ENCODE measurements around the gene NUP93.
"Not testable (repeated sequence)": the region's sequence is repeated elsewhere in the genome, so short reads cannot be mapped to it uniquely, and the experiment has no call there.

Gene NUP93

DNA sequence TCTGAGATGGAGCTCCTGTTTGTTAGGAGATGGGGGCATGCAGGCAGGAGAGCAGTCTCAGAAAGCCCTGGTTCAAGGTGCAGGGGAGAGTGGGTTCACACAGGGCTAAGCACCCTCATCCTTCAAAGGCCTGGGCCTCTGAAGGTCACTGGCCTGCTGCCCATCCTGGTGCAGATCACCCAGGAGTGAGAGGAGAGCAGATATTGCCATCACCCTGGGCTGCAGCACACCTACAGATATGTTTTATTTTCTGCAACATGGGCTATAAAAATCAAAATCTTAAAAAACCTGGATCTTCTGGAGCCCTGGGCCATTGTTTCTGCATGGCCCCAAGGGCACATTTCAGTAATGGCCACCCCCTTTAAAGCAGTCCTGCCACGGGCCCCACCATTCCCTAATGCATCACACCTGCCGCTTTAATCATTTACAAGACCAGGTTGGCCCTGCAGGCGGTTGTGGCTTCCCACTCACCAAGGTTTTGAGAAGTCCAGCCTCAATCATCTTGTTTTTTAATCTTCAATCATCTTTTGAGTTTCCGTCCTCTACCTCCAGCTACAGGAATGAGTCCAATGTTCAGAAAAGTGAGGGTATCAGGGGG lies 20.4 kb upstream of the NUP93 start:
- DNase-seq, result no peak

DNA sequence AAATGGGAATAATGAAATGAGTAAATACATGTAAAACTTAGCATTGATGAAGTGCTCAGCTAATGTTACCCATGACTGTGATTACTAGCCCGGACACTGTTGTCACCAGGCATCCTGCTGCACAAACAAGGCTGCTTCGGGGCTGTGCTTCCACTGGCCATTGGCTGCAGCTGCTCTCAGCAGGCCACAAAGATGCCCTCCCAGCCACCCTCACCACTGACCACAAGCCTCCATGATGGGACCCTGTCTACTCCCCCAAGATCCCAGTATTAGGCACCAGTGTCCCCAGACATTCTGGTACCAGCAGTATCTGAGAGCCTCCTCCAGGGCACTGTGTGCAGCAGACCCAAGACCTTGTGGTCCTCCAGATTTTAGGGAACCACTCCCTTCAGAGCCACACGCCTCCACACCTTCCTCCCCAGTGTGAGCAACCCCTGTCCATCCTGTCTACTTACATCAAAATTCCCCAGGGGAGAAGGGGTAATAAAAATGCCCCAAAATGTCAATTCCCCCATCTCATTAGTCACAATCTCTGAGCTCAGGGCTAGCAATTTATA lies 19.7 kb upstream of the NUP93 start:
- no peak for DNase-seq

DNA sequence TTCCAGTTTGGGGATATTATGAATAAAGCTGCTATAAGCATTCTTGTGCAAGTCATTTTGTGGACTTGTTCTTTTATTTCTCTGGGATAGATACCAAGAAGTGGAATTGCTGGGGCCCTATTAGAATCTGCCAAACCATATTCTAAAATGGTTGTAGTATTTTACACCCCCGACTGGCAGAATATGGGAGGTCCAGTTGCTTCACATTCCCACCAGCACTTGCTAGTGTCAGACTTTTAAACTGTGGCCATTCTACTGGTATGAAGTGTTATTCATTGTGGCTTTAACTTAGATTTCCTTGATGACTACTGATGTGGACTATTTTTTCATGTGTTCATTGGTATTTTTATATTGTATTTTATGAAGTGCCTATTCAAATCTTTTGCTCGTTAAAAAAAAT lies 18.1 kb upstream of the NUP93 start:
- DNase-seq, result no peak

DNA sequence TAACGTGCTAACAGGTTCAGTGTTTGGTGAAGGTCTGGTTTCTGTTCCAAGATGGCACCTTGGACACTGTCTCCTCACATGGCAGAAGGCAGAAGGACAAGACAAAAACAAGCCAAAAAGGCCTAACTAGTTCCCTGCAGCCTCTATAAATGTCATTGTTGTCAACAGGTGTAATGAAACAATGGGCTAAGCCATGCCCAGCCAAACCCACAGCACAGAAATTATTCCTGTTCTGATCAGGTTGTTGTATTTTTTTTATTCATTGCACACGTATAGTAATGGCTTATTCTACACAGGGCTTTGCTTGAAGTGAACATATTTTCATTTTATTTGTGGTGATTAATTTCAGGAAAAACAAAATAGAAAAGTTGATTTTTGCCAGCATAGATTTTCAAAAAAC lies 16.1 kb upstream of the NUP93 start:
- no peak for DNase-seq

DNA sequence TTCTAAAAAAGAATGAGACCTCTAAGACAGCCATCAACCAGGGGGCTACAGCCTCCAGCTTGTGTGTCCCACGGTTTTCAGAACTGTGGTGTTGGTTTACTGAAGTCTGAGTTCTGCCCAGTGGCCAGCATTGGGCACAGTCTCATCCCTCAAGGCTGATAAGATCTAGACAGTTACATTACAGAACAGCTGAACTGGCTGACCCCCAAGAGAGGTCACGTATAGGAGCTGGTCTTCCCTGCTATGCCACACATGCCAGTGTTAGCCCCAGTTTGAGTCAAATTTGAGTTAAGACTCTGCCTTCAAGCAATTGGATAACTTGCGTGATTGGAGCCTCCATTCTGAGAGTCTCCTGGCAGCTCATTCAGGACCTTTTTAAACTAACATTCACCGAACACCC lies 14.8 kb upstream of the NUP93 start:
- DNase-seq, result no peak

DNA sequence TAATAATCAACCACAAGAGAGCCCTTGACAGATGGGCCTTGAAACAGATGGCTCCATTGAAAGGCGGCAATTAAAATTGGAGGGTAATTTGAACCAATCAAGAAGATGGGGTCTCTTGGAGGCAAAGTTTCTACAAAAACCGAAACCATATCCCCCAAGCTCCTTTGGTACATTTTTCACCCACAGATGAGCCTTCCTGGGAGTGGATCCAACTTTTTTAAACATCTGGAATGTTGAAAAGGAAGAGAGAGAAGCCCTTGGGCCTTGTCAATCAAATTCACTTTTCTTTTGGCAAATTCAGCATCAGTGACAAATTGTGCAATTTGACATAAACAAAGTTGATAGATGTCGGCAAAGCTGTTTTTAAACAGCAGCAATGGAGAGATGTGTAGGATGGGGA lies 13.2 kb upstream of the NUP93 start:
- DNase-seq, result no peak

DNA sequence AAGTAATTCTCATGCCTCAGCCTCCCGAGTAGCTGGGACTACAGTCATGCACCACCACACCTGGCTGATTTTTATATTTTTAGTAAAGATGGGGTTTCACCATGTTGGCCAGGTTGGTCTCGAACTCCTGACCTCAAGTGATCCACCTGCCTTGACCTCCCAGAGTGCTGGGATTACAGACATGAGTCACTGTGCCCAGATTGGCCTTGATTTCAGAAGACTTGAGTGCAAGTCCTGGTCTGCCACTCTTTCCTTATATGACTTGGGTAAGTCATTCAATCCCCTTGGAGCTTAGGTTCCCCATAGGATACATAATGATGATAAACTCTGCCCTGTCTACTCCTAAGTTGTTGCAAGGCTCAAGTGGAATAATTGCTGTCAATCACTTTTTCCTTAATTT lies 12.4 kb upstream of the NUP93 start:
- DNase-seq, result not testable (repeated sequence)

DNA sequence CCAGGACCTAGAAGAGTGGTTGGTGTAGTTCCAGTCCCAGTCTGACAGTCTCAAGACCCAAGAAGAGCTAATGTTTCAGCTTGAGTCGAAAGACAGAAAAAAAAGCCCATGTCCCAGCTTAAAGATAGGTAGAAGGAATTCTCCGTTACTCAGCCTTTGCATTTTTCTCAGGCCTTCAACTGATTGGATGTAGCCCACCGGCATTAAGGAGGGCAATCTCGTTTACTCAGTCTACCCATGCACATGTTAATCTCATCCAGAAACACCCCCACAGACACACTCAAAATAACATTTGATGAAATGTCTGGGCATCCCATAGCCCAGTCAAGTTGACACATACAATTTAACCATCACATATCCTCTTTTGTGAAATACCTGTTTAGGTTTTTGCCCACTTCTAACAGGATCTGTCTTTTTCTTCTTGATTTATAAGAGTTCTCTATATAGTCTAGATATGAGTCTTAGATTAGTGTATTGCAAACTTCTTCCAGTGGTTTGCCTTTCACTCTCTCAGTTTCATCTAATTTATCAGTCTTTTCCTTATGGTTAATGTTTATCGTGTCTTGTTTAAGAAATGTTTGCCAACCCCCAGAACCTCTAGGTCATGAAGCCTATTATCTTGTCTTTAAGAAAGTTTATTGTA lies 7.6 kb upstream of the NUP93 start:
- DNase-seq, result no peak

DNA sequence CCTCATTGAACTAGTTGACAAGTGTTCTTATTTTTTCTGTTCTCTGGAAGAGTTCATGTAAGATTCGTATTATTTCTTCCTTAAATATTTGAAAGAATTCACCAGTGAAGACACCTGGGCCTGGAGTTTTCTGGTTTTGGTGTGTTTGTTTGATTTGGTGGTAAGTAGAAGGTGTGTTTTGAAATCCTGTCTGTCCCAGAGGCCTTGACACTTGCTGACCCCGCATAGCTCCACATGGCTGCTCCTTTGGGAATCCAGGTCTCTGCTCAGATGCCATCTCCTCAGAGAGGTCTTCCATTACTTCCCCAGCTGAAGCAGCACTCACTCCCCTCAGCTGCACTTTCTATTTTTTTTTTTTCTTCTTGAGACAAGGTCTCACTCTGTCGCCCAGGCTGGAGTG lies 5.7 kb upstream of the NUP93 start:
- DNase-seq, result no peak

DNA sequence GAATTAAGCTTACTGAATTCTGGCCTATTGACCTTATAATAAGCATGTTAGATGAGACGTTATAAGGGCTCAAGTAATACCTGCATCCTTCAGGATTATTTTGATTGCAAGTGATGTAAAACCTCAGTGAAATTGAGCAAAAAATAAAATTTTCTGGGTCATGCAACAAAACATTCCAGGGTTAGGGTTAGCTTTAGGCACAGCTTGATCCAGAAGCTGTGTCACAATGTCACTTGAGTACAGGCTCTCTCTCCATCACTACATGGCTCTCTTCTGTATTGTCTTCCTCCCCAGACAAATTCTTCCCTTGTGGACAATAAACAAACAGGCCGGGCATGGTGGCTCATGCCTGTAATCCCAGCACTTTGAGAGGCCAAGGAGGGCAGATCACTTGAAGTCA lies 3.6 kb upstream of the NUP93 start:
- DNase-seq, result no peak

DNA sequence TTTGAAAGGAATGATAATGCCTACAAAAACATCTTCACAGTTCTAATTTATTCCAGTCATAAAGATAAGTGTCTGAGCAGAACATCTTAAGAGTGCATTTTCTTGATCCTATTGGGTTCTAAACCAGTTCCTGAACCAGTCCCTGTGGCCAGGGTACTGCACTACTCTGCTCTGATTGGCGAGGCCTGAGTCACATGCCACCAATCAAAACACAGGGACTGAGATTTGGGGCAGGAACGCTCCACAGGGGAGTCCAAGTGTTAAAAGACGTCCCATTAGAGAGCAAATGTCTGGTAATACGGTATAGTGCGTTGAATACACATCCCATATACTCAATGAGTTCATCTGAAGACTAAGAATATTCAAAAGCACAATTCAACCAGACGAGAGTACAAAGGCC lies 3.0 kb upstream of the NUP93 start:
- no peak for DNase-seq

DNA sequence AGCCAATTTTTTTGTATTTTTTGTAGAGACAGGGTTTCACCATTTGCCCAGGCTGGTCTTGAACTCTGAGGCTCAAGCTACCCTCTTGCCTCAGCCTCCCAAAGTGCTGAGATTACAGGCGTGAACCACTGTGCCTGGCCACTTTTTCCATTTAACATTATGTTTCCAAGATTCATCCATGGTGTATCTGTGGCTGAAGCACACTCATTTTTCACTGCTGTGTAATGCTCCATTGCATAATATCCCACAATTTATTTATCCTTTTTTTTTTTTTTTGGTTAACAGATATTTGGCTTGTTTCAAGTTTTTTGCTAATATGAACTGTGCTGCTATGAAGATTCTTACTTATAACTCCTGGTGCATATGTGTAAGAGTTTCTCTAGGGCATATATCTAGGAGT lies 1.9 kb upstream of the NUP93 start:
- no peak for DNase-seq

DNA sequence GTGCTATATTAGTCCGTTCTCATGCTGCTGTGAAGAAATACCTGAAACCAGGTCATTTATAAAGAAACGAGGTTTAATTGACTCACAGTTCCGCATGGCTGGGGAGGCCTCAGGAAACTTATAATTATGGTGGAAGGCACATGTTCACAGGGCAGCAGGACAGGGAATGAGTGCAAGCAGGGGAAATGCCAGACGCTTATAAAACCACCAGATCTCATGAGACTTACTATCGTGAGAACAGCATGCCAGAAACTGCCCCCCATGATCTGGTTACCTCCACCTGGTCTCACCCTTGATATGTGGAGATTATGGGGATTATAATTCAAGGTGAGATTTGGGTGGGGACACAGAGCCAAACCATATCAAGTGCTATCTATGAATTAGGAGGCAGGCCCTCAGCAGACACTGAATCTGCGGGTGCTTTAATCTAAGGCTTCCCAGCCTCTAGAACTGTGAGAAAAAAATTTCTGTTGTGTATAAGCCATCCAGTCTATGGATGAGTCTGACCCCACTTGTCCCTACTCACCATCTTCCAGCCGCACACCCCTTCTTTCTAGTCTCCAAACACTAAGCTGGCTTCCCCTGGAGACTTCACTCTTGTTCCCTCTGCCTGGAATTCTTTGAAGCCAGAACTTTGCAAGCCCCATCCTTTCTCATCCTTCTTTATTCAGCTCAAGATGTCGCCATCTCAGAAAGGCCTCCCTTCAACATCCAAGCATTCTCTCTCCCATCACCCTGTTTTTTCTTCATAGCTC lies 772 bp upstream of the NUP93 start:
- DNase-seq, result no peak

DNA sequence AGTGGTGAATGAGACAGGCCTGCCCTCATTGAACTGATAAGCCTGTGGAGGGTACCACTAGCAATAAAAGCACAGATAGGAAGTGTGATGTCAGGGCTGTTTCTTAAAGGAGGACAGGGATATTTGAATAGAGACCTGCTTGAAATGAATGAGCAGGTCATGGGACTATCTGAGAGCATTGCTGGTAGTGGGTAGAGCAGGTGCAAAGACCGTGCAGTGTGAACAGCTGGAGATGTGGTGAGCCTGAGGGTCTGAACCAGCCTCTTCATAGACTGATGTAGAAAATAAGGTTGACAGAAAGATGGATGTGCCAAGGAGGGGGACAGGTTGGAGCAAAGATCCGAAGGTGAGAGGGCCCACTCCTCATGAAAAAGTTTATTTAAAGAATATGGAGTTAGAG lies 2.4 kb downstream of the NUP93 start:
- no peak for DNase-seq

DNA sequence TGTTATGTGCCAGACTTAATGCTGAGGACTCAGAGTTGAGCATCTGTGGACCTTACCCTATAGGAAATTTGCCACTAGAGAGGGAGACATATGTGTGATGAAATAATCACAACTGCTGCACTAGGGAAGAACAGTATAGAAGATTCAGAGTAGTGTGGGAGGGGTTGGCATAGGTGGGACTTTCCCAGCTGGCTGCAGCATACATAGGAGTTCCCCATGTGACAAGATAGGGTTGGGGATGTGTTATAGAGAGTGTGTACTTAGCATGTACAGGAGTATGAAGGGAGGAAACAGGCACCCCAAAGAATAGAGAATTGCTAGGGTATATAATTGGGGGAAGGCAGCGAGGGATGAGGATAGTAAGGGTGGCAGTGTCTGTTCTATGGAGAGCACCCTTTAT lies 2.9 kb downstream of the NUP93 start:
- no peak for DNase-seq

DNA sequence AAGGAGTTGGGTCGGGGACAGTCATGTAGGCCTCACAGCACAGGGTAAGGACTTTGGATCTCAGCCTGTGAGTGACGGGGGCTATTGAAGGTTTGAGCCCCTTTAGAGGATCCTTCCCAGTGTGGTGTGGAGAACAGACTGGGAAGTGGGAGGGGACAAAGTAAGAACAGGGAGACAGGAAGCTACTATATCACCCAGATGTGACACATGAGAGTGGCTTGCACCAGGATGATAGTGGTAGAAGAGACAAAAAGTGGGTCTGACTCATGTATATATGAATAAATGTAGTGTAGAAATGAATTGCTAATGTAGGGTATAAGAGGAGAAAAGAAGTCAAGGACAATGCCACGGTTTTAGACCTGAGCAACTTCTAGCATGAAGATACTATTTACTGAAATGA lies 4.5 kb downstream of the NUP93 start:
- DNase-seq, result no peak

DNA sequence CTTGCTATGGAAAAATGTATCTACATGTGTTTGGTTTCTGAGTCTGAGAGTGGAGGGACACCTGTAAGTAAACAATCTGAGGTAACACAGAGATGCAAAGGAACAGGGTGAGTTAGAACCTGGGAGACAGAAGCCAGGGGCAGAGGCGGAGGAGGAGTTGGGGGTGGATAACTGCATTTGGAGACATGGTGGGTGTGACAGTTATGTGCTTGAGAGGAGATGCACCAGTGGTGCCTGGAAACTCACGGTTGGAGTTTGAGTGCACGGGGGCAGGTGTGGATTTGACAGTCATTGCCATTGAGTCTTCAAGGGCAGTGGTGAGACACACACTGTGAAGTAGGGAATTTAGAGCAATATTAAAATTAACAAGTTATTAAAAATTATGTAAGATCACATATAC lies 6.5 kb downstream of the NUP93 start:
- no peak for DNase-seq

DNA sequence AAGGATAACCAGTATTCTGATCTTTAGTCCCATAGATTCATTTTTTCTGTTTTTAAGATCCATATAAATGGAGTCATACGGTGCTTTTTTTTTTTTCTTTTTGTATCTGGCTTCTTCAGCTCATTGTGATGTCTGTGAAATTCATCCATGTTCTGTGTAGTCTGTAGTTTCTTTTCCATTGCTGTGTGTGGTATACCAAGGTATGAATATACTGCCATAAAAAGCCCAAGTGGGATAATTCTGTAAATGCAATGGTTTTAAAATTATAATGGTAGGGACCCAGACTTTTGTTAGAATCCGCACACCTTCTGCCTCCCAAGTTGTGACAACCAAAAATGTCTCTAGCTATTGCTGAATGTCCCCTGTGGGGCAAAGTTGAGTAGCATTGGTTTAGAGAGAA lies 7.6 kb downstream of the NUP93 start:
- DNase-seq, result no peak

DNA sequence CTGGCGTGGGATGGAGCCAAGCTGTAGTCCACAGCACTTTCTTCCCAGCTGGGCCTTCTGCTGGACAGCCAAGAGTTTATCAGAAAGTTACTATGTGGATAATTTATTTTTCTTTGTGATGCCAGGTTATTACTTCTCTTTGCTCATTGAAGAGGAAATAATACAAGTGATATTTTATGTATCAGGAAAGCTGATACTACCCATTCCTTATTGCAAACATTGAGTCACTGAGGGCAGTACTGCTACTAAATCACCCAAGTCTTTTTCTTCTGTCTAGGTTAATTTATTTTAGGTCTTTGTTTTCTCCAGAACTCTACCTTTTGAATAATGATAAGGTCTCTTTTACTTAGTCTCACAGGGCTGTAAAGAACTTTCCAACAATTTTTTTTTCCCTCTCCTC lies 8.3 kb downstream of the NUP93 start:
- DNase-seq, result no peak

DNA sequence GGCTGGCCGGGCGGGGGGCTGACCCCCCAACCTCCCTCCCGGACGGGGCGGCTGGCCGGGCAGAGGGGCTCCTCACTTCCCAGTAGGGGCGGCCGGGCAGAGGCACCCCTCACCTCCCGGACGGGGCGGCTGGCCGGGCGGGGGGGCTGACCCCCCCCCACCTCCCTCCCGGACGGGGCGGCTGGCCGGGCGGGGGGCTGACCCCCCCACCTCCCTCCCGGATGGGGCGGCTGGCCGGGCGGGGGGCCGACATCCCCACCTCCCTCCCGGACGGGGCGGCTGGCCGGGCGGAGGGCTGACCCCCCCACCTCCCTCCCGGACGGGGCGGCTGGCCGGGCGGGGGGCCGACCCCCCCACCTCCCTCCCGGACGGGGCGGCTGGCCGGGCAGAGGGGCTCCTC lies 9.4 kb downstream of the NUP93 start:
- DNase-seq, result not testable (repeated sequence)

DNA sequence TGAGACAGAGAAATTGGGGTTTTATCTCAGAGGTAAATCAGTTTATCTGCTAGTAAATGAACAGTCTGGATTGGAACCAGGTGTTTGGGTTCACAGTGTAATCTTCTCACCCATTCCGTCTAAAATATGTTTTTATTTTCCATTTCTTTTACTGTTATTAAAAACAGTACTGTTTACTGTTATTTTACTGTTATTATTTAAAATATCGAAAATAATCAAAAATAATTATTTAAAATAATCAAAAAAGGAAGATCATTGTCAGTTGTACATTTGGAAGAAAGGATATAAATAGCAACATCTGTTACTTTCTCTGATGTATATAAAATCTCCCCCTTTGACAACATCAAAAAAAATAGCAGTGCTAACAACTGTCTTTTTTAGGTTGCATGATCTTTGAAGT lies 11.5 kb downstream of the NUP93 start:
- DNase-seq, result no peak

DNA sequence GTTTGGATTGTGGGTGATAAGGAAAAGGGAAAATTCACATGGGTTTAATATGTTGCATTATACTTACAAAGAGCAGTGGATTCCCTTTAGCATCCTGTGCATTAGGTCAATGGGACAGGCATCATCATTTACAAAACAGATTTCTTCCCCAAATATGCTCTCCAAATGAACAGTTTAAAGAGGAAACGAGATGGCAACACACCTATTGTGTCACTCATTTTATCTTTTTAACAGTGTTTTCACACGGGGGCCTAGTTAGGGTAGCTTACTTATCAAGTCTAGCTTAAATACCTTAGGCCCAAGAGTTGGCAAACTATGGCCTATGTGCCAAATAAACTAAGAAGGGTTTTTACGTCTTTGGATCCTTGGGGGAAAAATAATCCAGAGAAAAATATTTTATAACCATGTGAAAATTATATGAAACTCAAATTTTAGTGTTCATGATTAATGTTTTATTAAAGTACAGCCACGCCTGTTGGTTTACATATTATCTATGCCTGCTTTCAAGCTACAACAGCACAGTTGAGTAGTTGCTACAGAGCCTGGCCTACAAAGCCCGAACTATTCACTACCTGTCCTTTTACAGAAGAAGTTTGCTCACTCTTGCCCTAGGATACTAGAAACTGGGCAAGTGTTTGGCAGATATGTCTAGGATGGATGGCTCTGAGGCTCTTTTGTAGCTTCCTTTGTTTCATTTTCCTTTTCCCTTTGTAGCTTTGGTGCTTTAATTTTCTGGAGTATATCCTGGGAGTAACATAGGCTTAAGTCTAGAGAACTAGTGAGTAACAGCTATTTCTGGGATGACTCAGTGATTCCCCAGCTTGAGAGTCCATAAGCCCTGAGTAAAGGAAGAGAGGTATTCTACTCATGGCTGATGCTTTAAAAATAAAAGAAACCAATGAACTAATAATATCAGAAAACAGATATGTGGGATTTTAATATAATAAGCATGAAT lies 12.4 kb downstream of the NUP93 start:
- no peak for DNase-seq

DNA sequence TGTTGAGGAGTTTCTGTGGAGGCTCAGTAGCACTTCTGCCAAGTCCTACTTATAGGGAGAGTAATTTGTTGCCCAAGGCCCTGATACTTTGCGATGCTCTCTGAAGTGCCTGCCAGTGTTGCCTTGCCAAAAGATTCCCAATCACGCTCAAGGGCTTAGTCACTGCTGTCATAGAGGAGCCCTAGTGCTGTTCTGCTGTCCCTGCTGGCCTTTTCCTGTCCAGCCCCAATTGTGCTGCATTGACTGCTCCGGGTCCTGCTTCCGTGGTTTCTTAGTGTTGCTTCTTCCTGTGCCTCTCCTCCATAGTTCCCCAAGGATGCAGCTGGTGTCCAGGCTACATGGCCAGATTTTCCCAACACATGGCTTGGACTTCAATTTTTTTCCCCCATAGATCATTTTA lies 13.9 kb downstream of the NUP93 start:
- no peak for DNase-seq
